Measurements from ENCODE around the gene GAGE2A. TPM values are rescaled to one million over a fixed set of nuclear protein-coding genes. Genes with fewer than 3 reads are reported as not detected.
"Not testable (repeated sequence)": the region's sequence is repeated elsewhere in the genome, so short reads cannot be mapped to it uniquely, and the experiment has no call there.

GAGE2A gene
- total and polyA plus RNA-seq, 2 of the 8 experiments (the other 6 are each of a cell fraction or from before 2014, with no cell fraction given) = not detected

DNA sequence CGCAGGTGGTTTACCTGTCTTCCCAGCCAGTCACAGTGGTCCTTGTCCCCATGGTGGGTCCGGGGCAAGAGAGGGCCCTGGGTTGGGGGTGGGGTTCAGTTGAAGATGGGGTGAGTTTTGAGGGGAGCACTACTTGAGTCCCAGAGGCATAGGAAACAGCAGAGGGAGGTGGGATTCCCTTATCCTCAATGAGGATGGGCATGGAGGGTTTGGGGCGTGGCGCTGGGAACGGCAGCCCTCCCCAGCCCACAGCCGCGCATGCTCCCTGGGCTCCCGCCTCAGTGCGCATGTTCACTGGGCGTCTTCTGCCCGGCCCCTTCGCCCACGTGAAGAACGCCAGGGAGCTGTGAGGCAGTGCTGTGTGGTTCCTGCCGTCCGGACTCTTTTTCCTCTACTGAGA, 9.6 kb upstream of the GAGE2A start, which contains the start of gene GAGE12H:
Gene GAGE12H, plus strand, starts transcription at position 301 of the 400 bp plus-strand sequence. CDS start 1,155 bp downstream, outside the sequence.
- H3K4ac ChIP-seq (replicated peaks; ENCODE audit: insufficient read length, low read depth, low read length); H3K23me2 ChIP-seq (ENCODE audit: low read depth, low read length); H3K4me3 ChIP-seq (ENCODE audit: extremely low read depth in 1 of 4, insufficient read depth in 2 of 4, low read depth in 3 of 4, low read length in 4 of 4); H3K23ac ChIP-seq (ENCODE audit: insufficient read length); H2BK15ac ChIP-seq (ENCODE audit: low read length); H3K79me1 ChIP-seq (ENCODE audit: low read depth, low read length); H3K36me3 ChIP-seq (ENCODE audit: control insufficient read depth in 2 of 4, insufficient read depth in 4 of 4, low read length in 3 of 4); H3K27me3 ChIP-seq (replicated peaks in 1 of 4; ENCODE audit: control insufficient read depth in 3 of 4, extremely low read depth in 1 of 4, insufficient read depth in 3 of 4, low read length in 3 of 4); FAIRE-seq; POLR2A ChIA-PET (ENCODE audit: partially characterized antibody); H3K56ac ChIP-seq (replicated peaks; ENCODE audit: insufficient read length, low read depth, low read length); H2AFZ ChIP-seq (ENCODE audit: low read length); H2BK20ac ChIP-seq (ENCODE audit: low read length); H2BK12ac ChIP-seq (ENCODE audit: low read depth, low read length); H3K27ac ChIP-seq (ENCODE audit: low read depth, low read length); H3K4me1 ChIP-seq (replicated peaks in 1 of 4; ENCODE audit: control insufficient read depth in 3 of 4, insufficient read depth in 4 of 4, low read length in 3 of 4); H3K9me3 ChIP-seq (ENCODE audit: insufficient read depth in 2 of 2, low read depth in 1 of 2, low read length in 1 of 2); H3K4me2 ChIP-seq (ENCODE audit: insufficient read depth in 1 of 2, low read depth in 2 of 2, low read length in 2 of 2); H2AK5ac ChIP-seq (ENCODE audit: low read depth, low read length); H2BK120ac ChIP-seq (replicated peaks; ENCODE audit: low read depth, low read length); H4K8ac ChIP-seq (ENCODE audit: extremely low read depth, insufficient read depth, low read length); H4K5ac ChIP-seq (ENCODE audit: insufficient read length, low read depth, low read length); H4K20me1 ChIP-seq (replicated peaks in 1 of 2; ENCODE audit: control insufficient read depth in 1 of 2, insufficient read depth in 2 of 2, low read length in 2 of 2); H4K91ac ChIP-seq (replicated peaks; ENCODE audit: insufficient read length, low read length); CTCF ChIA-PET (ENCODE audit: partially characterized antibody); H3K18ac ChIP-seq (ENCODE audit: extremely low read depth, low read length); H2BK5ac ChIP-seq (ENCODE audit: low read depth, low read length); H3K9ac ChIP-seq (replicated peaks in 1 of 4; ENCODE audit: extremely low read depth in 1 of 4, low read depth in 3 of 4, low read length in 3 of 4); DNase-seq (ENCODE audit: low read depth in 1 of 2, low spot score in 2 of 2); H3K14ac ChIP-seq (ENCODE audit: insufficient read length); H3K79me2 ChIP-seq (ENCODE audit: control insufficient read depth in 1 of 2, insufficient read depth in 2 of 2, low read length in 2 of 2): not testable (repeated sequence)
- WGBS, 2 experiments (ENCODE audit: extremely low coverage in 1 of 2, insufficient coverage in 1 of 2, insufficient read length in 1 of 2, insufficient replicate concordance in 2 of 2, low coverage in 1 of 2, low lambda C conversion rate in 2 of 2, missing lambda C conversion rate in 1 of 2) = no CpG with 5 or more reads among the region's 16 CpGs

DNA sequence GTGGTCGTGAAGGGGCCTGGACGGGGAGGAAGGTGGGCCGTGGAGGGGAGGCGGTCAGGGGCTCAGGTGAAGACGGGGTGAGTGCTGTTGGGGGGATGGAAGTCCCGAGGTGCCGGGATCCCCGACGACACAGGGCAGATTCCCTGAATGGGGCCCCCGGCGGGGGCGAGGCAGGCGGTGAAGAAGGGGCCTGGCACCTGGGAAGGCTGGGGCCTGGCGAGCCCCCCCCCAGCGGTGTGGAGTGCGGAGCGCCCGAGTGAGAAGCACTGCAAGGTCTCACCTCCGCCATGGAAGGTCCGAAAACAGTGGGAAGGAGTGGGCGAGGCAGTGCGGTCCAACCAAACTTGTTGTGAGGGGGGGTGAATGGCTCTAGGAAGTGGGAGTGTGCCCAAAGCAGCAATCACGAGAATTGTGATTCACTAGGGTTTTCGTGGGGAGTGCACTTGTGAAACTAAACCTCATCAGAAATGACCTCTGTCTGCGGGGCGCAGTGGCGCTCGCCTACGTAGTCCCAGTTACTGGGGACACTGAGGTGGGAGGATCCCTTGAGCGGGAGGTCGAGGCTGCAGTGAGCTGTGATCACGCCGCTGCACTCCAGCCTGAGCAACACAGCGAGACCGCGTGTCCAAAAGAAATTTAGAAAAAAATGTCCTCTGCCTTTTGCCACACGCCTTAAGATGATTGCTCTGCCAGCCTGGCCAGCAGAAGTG, 628 bp downstream of the GAGE2A start:
- H3K56ac ChIP-seq (replicated peaks; ENCODE audit: insufficient read length, low read depth, low read length); H3K18ac ChIP-seq (ENCODE audit: extremely low read depth, low read length); H4K20me1 ChIP-seq (replicated peaks in 1 of 2; ENCODE audit: control insufficient read depth in 1 of 2, insufficient read depth in 2 of 2, low read length in 2 of 2); H3K27me3 ChIP-seq (replicated peaks in 1 of 4; ENCODE audit: control insufficient read depth in 3 of 4, extremely low read depth in 1 of 4, insufficient read depth in 3 of 4, low read length in 3 of 4); H2BK15ac ChIP-seq (ENCODE audit: low read length); H4K5ac ChIP-seq (ENCODE audit: insufficient read length, low read depth, low read length); H3K79me1 ChIP-seq (ENCODE audit: low read depth, low read length); H3K23ac ChIP-seq (ENCODE audit: insufficient read length); H3K4me3 ChIP-seq (ENCODE audit: extremely low read depth in 1 of 4, insufficient read depth in 2 of 4, low read depth in 3 of 4, low read length in 4 of 4); H3K4ac ChIP-seq (replicated peaks; ENCODE audit: insufficient read length, low read depth, low read length); H4K8ac ChIP-seq (ENCODE audit: extremely low read depth, insufficient read depth, low read length); H3K27ac ChIP-seq (ENCODE audit: low read depth, low read length); H3K14ac ChIP-seq (ENCODE audit: insufficient read length); CTCF ChIA-PET (ENCODE audit: partially characterized antibody); DNase-seq (ENCODE audit: low read depth in 1 of 2, low spot score in 2 of 2); H3K9ac ChIP-seq (replicated peaks in 1 of 4; ENCODE audit: extremely low read depth in 1 of 4, low read depth in 3 of 4, low read length in 3 of 4); POLR2A ChIA-PET (ENCODE audit: partially characterized antibody); H2AFZ ChIP-seq (ENCODE audit: low read length); H2BK5ac ChIP-seq (ENCODE audit: low read depth, low read length); H2BK12ac ChIP-seq (ENCODE audit: low read depth, low read length); H3K4me1 ChIP-seq (replicated peaks in 1 of 4; ENCODE audit: control insufficient read depth in 3 of 4, insufficient read depth in 4 of 4, low read length in 3 of 4); H3K9me3 ChIP-seq (ENCODE audit: insufficient read depth in 2 of 2, low read depth in 1 of 2, low read length in 1 of 2); H4K91ac ChIP-seq (replicated peaks; ENCODE audit: insufficient read length, low read length); H3K23me2 ChIP-seq (ENCODE audit: low read depth, low read length); H3K4me2 ChIP-seq (ENCODE audit: insufficient read depth in 1 of 2, low read depth in 2 of 2, low read length in 2 of 2); H2BK20ac ChIP-seq (ENCODE audit: low read length); H2AK5ac ChIP-seq (ENCODE audit: low read depth, low read length); H3K79me2 ChIP-seq (ENCODE audit: control insufficient read depth in 1 of 2, insufficient read depth in 2 of 2, low read length in 2 of 2); H3K36me3 ChIP-seq (ENCODE audit: control insufficient read depth in 2 of 4, insufficient read depth in 4 of 4, low read length in 3 of 4); H2BK120ac ChIP-seq (replicated peaks; ENCODE audit: low read depth, low read length); FAIRE-seq: not testable (repeated sequence)
- 97% methylated on average over 16 of the region's 37 CpGs; no CpG with 5 or more reads in 1 of the 2 experiments for WGBS, 2 experiments (ENCODE audit: extremely low coverage in 1 of 2, insufficient coverage in 1 of 2, insufficient read length in 1 of 2, insufficient replicate concordance in 2 of 2, low coverage in 1 of 2, low lambda C conversion rate in 2 of 2, missing lambda C conversion rate in 1 of 2)

All from H1 (cell line).